Suprapubic skin (tissue), 4 donors: ENCODE results near the gene EGFR. TPM values are rescaled to one million over a fixed set of nuclear protein-coding genes. Genes with fewer than 3 reads are reported as not detected.

ENCODE experiments used
- DNase-seq, 2 donors: peaks; one replicate each; pipeline ENCODE4 v3.0.0-alpha.2; 2019; ENCODE audit warnings: low spot score in 2 of 2
- H3K27ac ChIP-seq: fragments of 200-600 bp; sonication (generic); one replicate; pipeline ENCODE4 v1.5.1; 2019
- H3K27me3 ChIP-seq: fragments of 200-600 bp; sonication (generic); one replicate; pipeline ENCODE4 v1.5.1; 2019
- H3K36me3 ChIP-seq: fragments of 200-600 bp; sonication (generic); one replicate; pipeline ENCODE4 v1.5.1; 2019
- H3K4me1 ChIP-seq: fragments of 200-600 bp; sonication (generic); one replicate; pipeline ENCODE4 v1.5.1; 2019
- H3K4me3 ChIP-seq: fragments of 200-600 bp; sonication (generic); one replicate; pipeline ENCODE4 v1.5.1; 2019; ENCODE audit warnings: mild to moderate bottlenecking
- H3K9me3 ChIP-seq: fragments of 200-600 bp; sonication (generic); one replicate; pipeline ENCODE4 v1.5.1; 2019
- CTCF ChIP-seq, 2 donors: fragments of 200-600 bp in 1 of 2; fragments of 450-650 bp in 1 of 2; sonication (generic) in 1 of 2; IDR thresholded peaks; one replicate each; pipeline ENCODE4 v1.5.1; 2016 to 2019; ENCODE audit warnings: antibody characterized with exemption in 2 of 2, mild to moderate bottlenecking in 1 of 2, moderate library complexity in 1 of 2
- EP300 ChIP-seq: sonication (generic); formaldehyde crosslinking; IDR thresholded peaks from one replicate; pipeline ENCODE4 v1.6.1; 2017; ENCODE audit warnings: antibody characterized with exemption
- POLR2A ChIP-seq, 2 donors: fragments of 450-650 bp; IDR thresholded peaks; one replicate each; pipeline ENCODE4 v1.6.1; 2017; ENCODE audit warnings: antibody characterized with exemption in 2 of 2, mild to moderate bottlenecking in 2 of 2, moderate library complexity in 2 of 2
- POLR2AphosphoS5 ChIP-seq, 3 donors: sonication (generic); formaldehyde crosslinking; IDR thresholded peaks; one replicate each; pipeline ENCODE4 v1.6.1; 2017; ENCODE audit warnings: antibody characterized with exemption in 3 of 3
- WGBS: methylation state at CpG from one replicate; pipeline ENCODE4 v1.1.5; 2018; 5-methylcytosine and 5-hydroxymethylcytosine counted together
- total RNA-seq, 4 donors: library from RNA; depleted of rRNA; stranded (reverse); fragments of >200 nt; gene quantifications; one replicate each; pipeline ENCODE4 v1.1.0, GENCODE V29; 2016

EGFR gene
- total RNA-seq, 4 donors from 2014 or later, result 231 to 341 (median 271) TPM

- 83% methylated on average over 9 of the region's 9 CpGs for WGBS
- Histone ChIP-seq H3K4me3 (no peak overlapping the region), H3K27me3 (no peaks in the 10 kb centered on the region), H3K27ac (peak overlapping the region; percentile 94), H3K9me3 (no peaks in the 10 kb centered on the region), H3K36me3 (no peaks in the 10 kb centered on the region), H3K4me1 (peaks cover 81% of the 10 kb centered on the region)
- TF ChIP-seq POLR2AphosphoS5 (IDR thresholded peaks at IDR 0.05), result no peak
- TF ChIP-seq POLR2A (IDR thresholded peaks at IDR 0.05), result no peak
- no peak for TF ChIP-seq CTCF (IDR thresholded peaks at IDR 0.05)
- no peak for TF ChIP-seq EP300
- no peak for DNase-seq
Measured at GRCh38 chr7:55054758-55055157, 35.9 kb downstream of the EGFR start.

GRCh38 chr7:55055479-55055878 is 36.7 kb downstream of the EGFR start:
- H3K4me3 ChIP-seq, result no peak overlapping the region
- H3K36me3 ChIP-seq, result no peaks in the 10 kb centered on the region
- WGBS, result 54% methylated on average over 7 of the region's 7 CpGs
- no peaks in the 10 kb centered on the region for H3K9me3 ChIP-seq
- H3K27ac ChIP-seq, result peak overlapping the region; percentile 94
- peaks cover 81% of the 10 kb centered on the region for H3K4me1 ChIP-seq
- TF ChIP-seq POLR2AphosphoS5 (IDR thresholded peaks at IDR 0.05) (no peak), POLR2A (IDR thresholded peaks at IDR 0.05) (no peak), EP300 (no peak), CTCF (IDR thresholded peaks at IDR 0.05) (no peak)
- H3K27me3 ChIP-seq, result no peaks in the 10 kb centered on the region
- DNase-seq, result no peak

- Histone ChIP-seq H3K4me1 (peaks cover 82% of the 10 kb centered on the region), H3K4me3 (no peak overlapping the region), H3K27ac (peak overlapping the region; percentile 94), H3K9me3 (no peaks in the 10 kb centered on the region), H3K36me3 (no peaks in the 10 kb centered on the region), H3K27me3 (no peaks in the 10 kb centered on the region)
- no peak for DNase-seq
- TF ChIP-seq EP300, result no peak
- TF ChIP-seq CTCF (IDR thresholded peaks at IDR 0.05), result no peak
- no peak for TF ChIP-seq POLR2AphosphoS5 (IDR thresholded peaks at IDR 0.05)
- TF ChIP-seq POLR2A (IDR thresholded peaks at IDR 0.05), result no peak
- 67% methylated on average over 1 of the region's 1 CpG for WGBS
Measured at GRCh38 chr7:55056068-55056467, 37.3 kb downstream of the EGFR start.

- H3K36me3 ChIP-seq, result no peaks in the 10 kb centered on the region
- peaks cover 86% of the 10 kb centered on the region for H3K4me1 ChIP-seq
- H3K27ac ChIP-seq, result peak overlapping the region; percentile 94
- TF ChIP-seq POLR2A (IDR thresholded peaks at IDR 0.05) (no peak), POLR2AphosphoS5 (IDR thresholded peaks at IDR 0.05) (peak in 2 of 3 donors; percentile 11 to 38)
- H3K4me3 ChIP-seq, result no peak overlapping the region
- no peaks in the 10 kb centered on the region for H3K9me3 ChIP-seq
- no peaks in the 10 kb centered on the region for H3K27me3 ChIP-seq
- no peak for DNase-seq
- 42% methylated on average over 15 of the region's 15 CpGs for WGBS
Measured at GRCh38 chr7:55056577-55057480, 38.0 kb downstream of the EGFR start.

DNA sequence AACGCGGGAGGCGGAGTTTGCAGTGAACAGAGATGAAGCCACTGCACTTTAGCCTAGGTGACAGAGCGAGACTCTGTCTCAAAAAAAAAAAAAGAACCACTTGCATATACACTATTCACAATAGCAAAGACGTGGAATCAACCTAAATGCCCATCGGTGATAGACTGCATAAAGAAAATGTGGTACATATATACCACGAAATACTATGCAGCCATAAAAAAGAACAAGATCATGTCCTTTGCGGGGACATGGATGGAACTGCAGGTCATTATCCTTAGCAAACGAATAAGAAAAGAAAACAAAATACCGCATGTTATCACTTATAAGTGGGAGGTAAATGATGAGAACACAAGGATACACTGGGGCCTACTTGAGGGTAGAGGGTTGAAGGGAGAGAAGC is 39.5 kb downstream of the EGFR start:
- no peak for DNase-seq
- 96% methylated on average over 10 of the region's 10 CpGs for WGBS
- TF ChIP-seq POLR2AphosphoS5 (IDR thresholded peaks at IDR 0.05) (no peak), POLR2A (IDR thresholded peaks at IDR 0.05) (no peak), EP300 (no peak), CTCF (IDR thresholded peaks at IDR 0.05) (no peak)
- Histone ChIP-seq H3K27me3 (no peaks in the 10 kb centered on the region), H3K9me3 (no peaks in the 10 kb centered on the region), H3K4me1 (peaks cover 80% of the 10 kb centered on the region), H3K36me3 (no peaks in the 10 kb centered on the region), H3K27ac (no peak overlapping the region), H3K4me3 (no peak overlapping the region)
